ENCODE measurements around the gene C5orf63.

- TF ChIP-seq TCF12 (IDR thresholded peaks at IDR 0.05; ENCODE audit: low read depth, low read length) (no peak), EP300 (IDR thresholded peaks at IDR 0.05; ENCODE audit: borderline replicate concordance in 1 of 2, low read depth in 2 of 2, low read length in 2 of 2) (no peak), POLR2A (IDR thresholded peaks at IDR 0.05; ENCODE audit: control extremely low read depth in 1 of 2, low read depth in 2 of 2, low read length in 2 of 2) (no peak), CTCF (IDR thresholded peaks at IDR 0.05; ENCODE audit: control extremely low read depth in 1 of 3, insufficient read depth in 1 of 3, low read depth in 1 of 3, low read length in 3 of 3) (no peak), EZH2 (IDR thresholded peaks at IDR 0.05; ENCODE audit: low read depth, low read length, severe bottlenecking) (no peak), YY1 (IDR thresholded peaks at IDR 0.05; ENCODE audit: low read depth, low read length) (no peak), JUN (IDR thresholded peaks at IDR 0.05; ENCODE audit: low read depth, low read length) (no peak), POLR2AphosphoS5 (IDR thresholded peaks at IDR 0.05; ENCODE audit: low read depth, low read length) (no peak), JUND (IDR thresholded peaks at IDR 0.05; ENCODE audit: low read length) (no peak), SP1 (IDR thresholded peaks at IDR 0.05; ENCODE audit: low read depth, low read length) (no peak)
- TF ChIP-seq, protein P1, sequence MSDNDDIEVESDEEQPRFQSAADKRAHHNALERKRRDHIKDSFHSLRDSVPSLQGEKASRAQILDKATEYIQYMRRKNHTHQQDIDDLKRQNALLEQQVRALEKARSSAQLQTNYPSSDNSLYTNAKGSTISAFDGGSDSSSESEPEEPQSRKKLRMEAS (IDR thresholded peaks at IDR 0.05) = no peak
Measured at GRCh38 chr5:127040796-127041520, 32.3 kb downstream of the C5orf63 start.

Measured in H1 (cell line).